ENCODE data around the gene KIF20A.

GRCh38 chr5:138159666-138160065 is 19.2 kb upstream of the KIF20A start:
- no peak for TF ChIP-seq CTCF (IDR thresholded peaks at IDR 0.05)
- TF ChIP-seq POLR2A (IDR thresholded peaks at IDR 0.05), result no peak
